Measurements from ENCODE around the gene KHK.
A peak's percentile ranks its signal among the peaks of the same experiment; 100 is the strongest.

KHK gene

DNA sequence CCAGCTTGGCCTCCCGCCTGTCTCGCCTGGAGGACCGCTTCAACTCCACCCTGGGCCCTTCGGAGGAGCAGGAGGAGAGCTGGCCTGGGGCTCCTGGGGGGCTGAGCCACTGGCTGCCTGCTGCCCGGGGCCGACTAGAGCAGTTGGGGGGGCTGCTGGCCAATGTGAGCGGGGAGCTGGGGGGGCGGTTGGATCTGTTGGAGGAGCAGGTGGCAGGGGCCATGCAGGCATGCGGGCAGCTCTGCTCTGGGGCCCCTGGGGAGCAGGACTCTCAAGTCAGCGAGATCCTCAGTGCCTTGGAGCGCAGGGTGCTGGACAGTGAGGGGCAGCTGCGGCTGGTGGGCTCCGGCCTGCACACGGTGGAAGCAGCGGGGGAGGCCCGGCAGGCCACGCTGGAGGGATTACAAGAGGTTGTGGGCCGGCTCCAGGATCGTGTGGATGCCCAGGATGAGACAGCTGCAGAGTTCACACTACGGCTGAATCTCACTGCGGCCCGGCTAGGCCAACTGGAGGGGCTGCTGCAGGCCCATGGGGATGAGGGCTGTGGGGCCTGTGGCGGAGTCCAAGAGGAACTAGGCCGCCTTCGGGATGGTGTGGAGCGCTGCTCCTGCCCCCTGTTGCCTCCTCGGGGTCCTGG is 3.7 kb upstream of the KHK start:
- no peak for DNase-seq

DNA sequence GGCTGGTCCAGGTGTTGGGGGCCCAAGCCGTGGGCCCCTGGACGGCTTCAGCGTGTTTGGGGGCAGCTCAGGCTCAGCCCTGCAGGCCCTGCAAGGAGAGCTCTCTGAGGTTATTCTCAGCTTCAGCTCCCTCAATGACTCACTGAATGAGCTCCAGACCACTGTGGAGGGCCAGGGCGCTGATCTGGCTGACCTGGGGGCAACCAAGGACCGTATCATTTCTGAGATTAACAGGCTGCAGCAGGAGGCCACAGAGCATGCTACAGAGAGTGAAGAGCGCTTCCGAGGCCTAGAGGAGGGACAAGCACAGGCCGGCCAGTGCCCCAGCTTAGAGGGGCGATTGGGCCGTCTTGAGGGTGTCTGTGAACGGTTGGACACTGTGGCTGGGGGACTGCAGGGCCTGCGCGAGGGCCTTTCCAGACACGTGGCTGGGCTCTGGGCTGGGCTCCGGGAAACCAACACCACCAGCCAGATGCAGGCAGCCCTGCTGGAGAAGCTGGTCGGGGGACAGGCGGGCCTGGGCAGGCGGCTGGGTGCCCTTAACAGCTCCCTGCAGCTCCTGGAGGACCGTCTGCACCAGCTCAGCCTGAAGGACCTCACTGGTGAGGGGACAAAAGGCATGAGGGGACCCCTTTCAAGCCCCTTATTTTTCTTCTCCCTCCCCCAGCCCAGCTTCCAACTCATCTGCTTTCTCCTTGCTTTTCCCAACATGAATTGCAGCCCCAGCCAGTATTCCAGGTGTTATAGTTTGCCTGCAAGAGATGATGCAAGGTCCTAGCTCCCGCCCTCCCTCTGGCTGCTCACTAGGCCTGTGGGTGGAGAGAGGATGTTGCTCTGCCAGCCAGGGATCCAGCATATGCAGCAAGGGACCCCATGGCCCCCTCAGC is 2.9 kb upstream of the KHK start:
- no peak for DNase-seq

DNA sequence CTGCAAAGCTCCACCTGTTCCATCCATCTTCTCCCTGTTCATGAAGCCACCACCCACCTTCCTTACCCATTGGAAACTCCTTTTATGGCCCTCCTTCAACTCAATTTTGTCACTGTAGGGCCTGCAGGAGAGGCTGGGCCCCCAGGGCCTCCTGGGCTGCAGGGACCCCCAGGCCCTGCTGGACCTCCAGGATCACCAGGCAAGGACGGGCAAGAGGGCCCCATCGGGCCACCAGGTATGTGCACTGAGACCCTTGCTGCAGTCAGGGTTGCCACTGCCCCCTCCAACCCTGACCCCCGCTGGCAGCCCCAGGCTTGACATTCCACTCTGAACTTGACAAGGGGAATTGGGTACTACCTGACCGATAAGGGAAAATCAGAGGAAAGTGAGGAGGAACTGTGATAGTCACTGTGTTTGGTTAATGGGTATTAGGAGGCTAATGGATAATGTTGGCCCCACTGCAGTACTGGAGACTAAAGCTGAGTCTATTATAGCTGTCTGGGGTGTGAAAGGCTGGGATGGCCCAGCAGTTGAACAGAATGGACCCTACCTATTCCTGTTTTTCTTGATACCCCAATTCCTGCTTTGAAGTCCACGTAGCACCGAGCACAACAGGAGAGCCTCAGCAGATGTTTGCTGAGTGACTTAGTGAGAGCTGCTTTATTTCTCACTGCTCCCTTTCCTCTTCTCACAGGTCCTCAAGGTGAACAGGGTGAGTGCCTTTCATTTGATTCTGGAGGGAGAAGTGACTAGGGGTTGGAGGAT is 2.1 kb upstream of the KHK start:
- no peak for DNase-seq

DNA sequence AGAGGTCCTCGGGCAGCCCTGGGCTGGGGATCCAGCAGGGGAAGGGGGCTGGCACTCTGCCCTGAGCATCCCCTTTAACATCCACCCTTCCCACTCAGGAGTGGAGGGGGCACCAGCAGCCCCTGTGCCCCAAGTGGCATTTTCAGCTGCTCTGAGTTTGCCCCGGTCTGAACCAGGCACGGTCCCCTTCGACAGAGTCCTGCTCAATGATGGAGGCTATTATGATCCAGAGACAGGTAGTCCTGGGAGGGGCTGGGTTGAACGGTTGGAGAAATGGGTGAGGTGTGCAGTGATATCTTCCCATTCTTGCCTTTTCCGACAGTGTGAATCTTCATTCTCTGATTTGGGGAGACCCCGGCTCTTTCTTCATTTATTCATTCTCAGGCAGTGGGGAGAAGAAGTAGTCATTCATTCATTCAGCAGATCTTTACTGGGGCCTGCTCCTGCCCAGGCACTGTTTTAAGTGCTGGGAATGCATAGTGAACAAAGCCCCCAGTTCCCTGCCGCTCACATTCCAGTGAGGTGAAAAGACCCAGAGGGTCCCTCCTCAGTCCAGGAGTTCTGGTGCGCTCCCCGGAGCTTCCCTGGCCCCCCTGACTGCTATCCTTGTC is 1.4 kb upstream of the KHK start:
- no peak for DNase-seq

DNA sequence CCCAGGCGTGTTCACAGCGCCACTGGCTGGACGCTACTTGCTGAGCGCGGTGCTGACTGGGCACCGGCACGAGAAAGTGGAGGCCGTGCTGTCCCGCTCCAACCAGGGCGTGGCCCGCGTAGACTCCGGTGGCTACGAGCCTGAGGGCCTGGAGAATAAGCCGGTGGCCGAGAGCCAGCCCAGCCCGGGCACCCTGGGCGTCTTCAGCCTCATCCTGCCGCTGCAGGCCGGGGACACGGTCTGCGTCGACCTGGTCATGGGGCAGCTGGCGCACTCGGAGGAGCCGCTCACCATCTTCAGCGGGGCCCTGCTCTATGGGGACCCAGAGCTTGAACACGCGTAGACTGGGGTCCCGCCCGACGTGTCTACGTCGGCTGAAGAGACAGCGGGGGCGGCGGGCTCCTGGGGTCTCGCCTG is 891 bp upstream of the KHK start:
- DNase-seq, result peak; percentile 33

DNA sequence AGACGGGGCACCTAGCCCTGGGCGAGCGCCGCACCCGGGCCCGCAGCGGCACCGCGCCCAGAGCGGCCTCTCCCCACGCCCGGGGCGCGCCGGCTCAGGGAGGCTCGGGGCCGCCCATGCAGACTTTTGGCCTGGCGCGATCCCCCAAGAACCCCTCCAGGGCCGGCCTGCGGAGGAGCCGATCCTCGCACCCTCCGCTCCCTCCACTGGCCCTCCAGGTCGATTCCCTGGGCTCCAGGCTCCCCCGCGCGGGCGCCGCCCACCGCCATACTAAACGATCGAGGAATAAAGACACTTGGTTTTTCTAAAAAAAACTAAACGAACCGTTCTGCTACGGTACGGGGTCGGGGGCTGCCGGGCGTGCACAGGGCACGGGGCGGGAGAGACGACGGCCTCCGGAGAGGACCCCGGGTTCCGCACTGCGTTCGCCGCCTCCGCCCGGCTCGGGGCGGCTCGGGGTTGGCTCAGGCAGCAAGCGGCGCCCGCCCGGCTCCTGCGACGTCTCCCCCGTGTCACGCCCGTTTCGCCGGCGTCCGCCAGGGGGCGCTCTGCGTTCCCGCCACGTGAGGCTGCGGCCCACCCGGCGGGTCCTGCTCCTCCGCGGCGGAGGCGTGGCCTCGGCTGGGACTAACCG is 365 bp upstream of the KHK start:
- peak; percentile 99 for DNase-seq

DNA sequence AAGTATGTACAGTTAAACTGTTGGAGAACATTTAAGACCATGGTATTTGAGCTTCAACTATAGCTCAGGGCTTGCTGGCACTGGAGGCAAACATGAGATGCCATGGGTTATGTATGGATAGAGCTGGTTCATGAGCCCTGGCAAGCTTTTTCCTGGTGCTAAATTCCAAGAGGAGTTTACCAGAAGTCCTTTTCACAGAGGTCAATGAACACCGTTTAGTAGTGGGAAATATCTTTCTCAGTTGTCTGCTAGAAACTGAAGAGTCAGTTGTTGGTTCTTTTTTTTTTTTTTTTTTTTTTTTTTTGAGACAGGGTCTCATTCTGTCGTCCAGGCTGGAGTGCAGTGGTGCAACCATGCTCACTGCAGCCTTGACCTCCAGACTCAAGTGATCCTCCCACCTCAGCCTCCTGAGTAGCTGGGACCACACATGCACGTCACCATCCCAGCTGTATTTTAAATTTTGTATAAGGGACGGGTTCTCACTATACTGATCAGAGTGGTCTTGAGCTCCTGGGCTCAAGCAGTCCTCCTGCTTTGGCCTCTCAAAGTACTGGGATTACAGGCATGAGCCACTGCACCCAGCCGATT is 1.3 kb downstream of the KHK start:
- DNase-seq, result no peak

DNA sequence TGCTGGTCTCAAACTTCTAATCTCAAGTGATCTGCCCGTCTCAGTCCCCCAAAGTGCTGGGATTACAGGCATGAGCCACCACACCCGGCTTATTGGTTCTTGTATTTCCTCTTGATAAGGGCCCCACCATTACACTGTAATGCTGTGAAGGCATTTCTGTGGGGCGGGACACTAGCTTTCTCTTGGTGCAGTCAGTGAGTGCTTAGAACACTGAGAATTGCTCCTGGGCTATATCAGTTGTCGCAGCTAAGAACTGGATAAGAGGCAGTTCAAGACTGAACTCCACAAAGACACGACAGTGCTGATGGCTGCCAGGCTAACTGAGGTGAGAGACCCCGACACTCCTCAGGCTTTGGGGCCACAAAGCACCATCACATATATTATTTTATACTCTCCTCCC is 2.1 kb downstream of the KHK start:
- DNase-seq, result no peak

DNA sequence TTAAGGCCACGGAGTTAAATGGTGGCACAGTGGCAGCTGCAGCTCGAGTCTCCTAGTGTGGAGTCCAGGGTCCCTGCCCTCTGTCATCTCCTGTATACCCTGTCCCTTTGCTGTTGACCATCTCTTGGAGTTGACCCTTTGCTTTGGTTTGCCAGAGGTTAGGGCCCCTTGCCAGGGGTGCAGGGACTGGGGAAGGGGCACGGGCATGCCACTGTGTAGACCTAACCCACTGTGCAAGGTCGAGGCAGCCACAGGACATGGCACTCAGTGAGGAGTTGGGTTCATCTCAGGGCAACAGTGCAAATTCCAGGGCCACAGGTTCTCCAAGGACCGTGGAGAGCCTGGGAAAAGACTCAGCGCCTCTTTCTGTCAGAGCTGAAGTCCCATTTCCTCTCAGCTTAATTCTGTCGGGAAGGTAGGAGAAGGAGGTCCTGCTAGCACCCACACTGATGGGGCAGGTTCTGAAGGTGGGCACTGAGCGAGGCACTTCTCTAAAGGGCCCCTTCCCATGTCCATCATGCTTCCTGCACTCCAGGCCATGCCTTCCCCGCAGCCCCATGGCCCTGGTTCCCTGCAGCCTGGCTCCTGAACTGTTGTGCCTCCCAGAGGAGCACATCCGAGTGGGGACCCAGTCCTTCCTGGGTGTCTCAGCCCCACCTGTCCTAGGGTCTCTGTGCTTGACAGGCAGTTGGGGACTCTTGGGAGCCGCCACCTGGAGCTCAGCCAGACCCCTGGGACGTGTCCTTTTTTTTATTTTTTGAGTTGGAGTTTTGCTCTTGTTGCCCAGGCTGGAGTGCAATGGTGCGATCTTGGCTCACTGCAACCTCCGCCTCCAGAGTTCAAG is 2.8 kb downstream of the KHK start:
- no peak for DNase-seq

DNA sequence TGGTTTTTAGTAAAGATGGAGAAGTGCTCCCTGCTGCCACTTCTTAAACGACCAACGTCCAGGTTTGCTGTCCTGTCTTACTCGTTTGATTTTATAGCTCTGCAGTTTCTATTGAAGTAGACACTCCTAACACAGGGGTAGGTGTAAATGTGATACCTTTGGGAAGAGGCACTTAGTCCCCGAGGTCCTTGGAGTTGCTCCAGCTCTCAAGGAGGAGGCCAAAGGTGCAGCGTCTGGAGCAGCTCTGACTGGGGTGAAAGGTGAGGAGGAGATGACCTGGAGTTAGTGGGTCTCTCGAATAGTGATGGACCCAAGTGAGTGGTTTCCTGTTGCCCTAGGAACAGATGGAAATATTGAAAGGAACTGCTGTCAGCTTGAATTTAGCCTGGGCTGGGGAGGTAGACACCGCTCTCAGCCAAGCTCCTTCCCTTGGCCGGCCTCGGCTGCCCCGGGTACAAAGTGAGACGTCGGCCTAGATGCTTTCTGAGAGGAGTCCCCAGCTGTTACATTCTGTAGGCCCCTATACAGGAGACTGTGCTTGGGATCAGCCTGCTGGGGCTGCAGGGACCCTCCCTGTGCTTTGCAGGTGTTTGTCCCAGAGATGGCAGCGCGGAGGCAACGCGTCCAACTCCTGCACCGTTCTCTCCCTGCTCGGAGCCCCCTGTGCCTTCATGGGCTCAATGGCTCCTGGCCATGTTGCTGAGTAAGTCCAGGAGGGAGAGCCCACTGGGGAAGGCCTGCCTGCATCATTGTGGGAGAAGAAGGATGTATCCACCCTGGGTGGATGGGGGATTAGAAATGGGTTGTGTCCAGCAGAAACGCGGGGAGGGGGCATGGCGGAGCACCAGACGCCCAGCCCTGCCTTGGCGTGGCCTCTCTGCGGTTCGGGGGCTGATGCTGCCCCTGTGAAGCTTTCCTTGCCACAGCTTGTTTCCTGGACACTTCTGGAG is 5.4 kb downstream of the KHK start:
- no peak for DNase-seq

DNA sequence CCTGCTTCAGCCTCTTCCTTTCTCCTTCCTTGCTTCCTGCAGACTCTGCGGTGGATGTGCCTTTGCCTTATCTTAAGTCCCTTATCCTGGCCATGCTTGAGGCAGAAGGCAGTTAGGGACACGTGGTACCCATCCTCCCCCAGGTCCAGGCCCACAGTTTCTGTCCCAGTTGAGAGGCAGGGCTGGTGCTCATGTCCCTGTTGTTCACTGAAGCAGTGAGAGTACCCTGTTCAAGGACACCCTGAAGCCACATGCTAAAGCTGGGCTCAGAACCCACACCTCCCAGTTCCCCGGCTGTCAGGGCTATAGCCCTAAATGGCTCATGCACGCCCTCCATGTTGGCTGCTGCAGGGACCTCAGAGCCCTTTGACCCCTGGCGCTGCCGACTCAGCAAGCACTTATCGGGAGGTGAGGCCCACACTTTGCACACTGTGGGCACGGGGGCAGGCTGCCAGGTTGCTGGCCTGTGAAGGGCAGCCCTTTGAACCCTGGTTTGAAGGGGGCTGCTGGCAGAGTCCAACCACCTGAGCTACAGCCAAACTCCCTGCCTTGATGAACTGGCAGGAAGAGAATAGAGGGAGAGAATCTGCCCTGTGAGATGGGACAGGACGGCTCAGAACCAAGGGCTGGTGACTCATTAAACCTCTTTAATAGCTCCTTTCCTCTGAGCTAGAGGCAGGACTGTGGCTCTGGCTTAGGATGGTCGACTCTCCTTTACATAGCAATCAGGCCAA is 6.3 kb downstream of the KHK start:
- no peak for DNase-seq

DNA sequence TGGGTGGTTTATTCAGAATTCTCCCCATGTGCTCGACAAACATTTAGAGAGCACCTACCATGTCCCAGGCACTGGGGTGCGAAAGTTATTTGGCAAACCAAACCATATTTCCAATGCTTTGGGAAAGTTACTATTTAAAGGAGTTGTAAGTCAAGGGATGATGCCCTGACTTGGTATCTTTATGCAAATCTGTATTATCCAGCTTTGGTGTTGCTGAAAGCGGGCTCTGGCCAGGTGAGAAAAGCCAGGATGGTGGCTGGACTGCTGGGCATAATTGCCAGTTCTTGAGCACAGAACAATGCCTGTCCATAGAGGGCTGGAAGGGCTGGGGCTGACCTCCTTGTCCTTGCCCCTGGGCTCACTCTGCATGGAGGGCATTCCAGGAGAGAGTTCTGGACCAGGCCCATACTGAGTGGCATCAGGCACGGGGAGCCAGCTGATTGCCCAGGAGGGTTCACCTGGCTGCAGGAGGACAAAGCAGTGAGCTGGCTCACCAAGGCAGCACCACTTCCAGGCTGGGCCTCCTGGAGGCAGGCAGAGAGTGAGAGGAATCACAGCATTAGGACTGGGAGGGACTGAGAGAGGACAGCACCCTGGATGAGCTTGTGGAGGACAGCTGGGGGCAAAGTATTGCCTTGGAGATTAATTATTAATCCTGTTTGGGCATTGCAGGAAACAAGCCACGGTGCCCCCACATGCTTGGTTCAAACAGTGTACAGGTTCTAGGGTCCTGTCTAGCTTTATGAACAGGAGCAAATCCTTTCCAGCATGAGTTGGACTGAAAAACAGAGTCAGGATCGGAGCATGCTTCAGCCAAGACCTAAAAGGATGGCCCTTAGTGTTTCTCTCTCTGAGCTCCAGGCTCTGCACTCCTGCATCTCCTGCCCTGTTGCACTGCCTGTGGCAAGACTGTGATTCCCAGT is 7.1 kb downstream of the KHK start:
- DNase-seq, result no peak

DNA sequence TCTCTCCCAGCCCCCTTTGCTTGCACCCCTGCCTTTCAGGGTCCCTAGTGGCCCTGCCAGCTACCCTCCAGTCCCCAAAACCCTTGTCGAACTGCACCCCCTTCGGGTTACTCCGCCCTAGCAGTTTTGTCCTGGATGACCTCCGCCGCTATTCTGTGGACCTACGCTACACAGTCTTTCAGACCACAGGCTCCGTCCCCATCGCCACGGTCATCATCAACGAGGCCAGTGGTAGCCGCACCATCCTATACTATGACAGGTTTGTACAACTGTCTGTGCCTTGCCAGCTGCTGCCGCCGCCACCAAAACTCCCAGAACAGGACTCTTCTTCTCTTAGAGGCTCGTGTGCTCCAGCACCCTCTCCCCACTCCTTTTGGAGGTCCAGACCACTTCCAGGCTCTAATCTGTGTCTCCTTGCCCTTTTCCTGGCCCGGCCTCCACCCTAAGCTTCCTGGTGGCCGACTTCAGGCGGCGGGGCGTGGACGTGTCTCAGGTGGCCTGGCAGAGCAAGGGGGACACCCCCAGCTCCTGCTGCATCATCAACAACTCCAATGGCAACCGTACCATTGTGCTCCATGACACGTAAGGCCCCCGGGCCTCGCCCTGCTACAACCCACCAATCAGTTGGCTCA is 7.9 kb downstream of the KHK start:
- DNase-seq, result no peak

DNA sequence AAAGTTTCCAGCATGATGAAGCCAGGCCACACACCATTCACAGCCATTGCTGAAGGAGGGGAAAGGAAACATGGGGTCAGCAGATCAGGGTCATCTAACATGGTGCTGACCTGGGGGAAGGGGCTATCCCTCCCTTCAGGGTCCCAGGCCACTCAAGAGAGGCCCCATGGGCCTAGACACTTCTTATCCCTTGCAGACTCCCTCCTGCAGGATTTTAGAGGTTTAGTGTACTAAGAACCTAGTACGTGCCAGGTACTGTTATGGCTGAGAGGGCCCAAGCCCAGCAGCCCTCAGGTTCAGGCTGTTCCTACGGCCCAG is 8.8 kb downstream of the KHK start:
- DNase-seq, result no peak

DNA sequence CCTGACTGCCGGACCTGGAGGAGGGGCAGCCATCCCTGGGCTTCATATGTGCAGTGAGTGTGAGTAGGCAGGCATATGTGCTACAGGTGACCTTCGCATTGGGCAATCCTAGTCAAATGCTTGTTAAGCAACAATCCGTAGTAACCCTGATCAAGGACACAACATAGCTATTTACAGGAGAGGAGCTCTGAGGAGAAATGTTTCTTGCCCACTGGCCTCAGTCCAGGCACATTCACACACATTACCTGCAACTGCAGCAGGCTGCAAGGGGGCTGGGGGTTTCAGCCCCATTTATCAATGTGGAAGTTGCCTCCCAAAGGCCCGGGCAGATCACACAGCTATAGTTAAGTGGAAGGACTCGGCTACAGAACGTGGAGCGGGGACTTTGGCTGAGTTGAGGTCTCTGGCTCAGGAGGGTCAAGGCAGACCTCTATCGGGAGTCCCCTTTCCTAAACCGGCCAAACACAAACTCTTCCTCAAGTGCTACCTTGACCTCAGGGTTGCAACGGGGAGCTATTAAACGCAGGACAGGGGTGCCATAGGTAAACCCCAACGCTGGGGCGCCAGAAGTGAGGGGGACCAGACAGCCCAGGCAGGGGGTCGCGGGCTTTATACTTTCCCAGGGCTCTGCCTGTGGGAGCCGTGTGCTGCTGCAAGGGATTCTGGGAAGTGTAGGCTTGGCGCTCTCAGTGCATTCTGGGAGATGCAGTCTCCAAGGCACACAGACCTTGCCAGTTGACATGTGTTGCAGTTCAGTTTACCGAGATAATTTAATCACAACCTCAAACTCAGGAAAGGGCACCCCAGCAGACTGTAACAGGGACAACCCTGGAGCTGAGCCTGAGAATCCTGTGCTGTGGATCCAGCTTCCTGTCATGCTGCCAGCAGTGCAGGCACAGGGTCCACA is 9.4 kb downstream of the KHK start:
- peak; percentile 49 for DNase-seq

DNA sequence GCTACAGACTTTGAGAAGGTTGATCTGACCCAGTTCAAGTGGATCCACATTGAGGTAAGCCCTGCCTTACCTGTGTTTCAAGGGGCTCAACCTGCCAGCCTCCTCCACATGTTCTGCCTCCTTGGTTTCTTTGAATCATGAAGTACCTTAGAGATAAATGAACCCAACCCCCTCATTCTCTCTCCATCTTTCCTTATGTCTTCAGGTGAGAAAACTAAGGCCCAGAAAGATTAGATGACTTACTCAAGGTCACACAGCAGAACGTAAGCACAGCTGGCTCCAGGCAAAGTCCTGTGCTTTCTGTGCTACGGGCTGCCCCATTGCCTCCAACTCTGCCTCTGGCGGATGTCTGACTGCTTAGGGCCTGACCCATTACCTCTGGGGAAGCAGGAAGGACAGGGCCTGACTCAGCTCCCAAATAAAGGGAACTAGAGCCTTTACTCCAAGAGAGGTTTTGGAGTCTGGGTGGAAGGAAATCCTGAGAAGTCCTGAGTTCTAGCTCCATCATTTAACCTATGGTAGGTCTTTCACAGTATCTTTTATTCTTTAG is 10.3 kb downstream of the KHK start:
- DNase-seq, result no peak

DNA sequence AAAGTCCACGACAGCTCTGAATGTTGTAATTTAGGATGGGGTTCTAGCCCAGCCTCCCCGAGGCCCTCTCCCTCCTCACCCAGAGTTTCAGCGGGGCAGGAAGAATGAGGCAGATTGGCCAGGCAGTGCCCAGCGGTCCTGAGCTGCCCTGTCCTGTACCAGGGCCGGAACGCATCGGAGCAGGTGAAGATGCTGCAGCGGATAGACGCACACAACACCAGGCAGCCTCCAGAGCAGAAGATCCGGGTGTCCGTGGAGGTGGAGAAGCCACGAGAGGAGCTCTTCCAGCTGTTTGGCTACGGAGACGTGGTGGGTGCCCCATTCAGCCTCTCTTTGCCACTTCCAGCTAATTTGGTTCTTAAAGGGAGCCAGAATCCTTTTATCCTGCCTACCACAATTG is 10.8 kb downstream of the KHK start:
- no peak for DNase-seq
